GM21423 (cell line): ENCODE results near the gene PTH2R.
"Not testable (repeated sequence)": the region's sequence is repeated elsewhere in the genome, so short reads cannot be mapped to it uniquely, and the experiment has no call there.

Experiments used
- ATAC-seq: cut with Tn5 transposase; IDR thresholded peaks from one replicate; pipeline ENCODE4 v1.9.1; 2021; ENCODE audit warnings: mild to moderate bottlenecking, moderate library complexity; ENCODE audit not compliant: unreplicated experiment

Gene PTH2R

GRCh38 chr2:208485390-208485789 is 78.8 kb downstream of the PTH2R start:
- ATAC-seq: no peak

GRCh38 chr2:208488686-208489564 is 82.3 kb downstream of the PTH2R start:
- no peak for ATAC-seq

GRCh38 chr2:208489687-208490086 is 83.1 kb downstream of the PTH2R start:
- ATAC-seq: no peak

- no peak for ATAC-seq
These were observed 83.9 kb downstream of the PTH2R start for GRCh38 chr2:208490492-208490891.

- ATAC-seq: no peak
These were observed 85.0 kb downstream of the PTH2R start for GRCh38 chr2:208491641-208492040.

GRCh38 chr2:208492069-208492468 is 85.5 kb downstream of the PTH2R start:
- no peak for ATAC-seq

GRCh38 chr2:208493186-208493585 is 86.6 kb downstream of the PTH2R start:
- ATAC-seq: no peak

- ATAC-seq: no peak
These were observed 89.5 kb downstream of the PTH2R start for GRCh38 chr2:208496129-208496528.

GRCh38 chr2:208501206-208501605 is 94.6 kb downstream of the PTH2R start:
- ATAC-seq: no peak

- ATAC-seq: no peak
These were observed 95.7 kb downstream of the PTH2R start for GRCh38 chr2:208502288-208502687.

- not testable (repeated sequence) for ATAC-seq
These were observed 98.8 kb downstream of the PTH2R start for GRCh38 chr2:208505365-208505764.

GRCh38 chr2:208509586-208509985 is 103.0 kb downstream of the PTH2R start:
- no peak for ATAC-seq

GRCh38 chr2:208511016-208511415 is 104.4 kb downstream of the PTH2R start:
- ATAC-seq: no peak

GRCh38 chr2:208511573-208511972 is 105.0 kb downstream of the PTH2R start:
- no peak for ATAC-seq

- no peak for ATAC-seq
These were observed 108.5 kb downstream of the PTH2R start for GRCh38 chr2:208515099-208515498.

GRCh38 chr2:208523069-208523468 is 116.5 kb downstream of the PTH2R start:
- not testable (repeated sequence) for ATAC-seq

GRCh38 chr2:208525165-208525564 is 118.6 kb downstream of the PTH2R start:
- not testable (repeated sequence) for ATAC-seq

- no peak for ATAC-seq
These were observed 123.2 kb downstream of the PTH2R start for GRCh38 chr2:208529796-208530195.

GRCh38 chr2:208531361-208531760 is 124.8 kb downstream of the PTH2R start:
- ATAC-seq: no peak

GRCh38 chr2:208535578-208535977 is 129.0 kb downstream of the PTH2R start:
- ATAC-seq: not testable (repeated sequence)

GRCh38 chr2:208541461-208541988 is 134.9 kb downstream of the PTH2R start:
- no peak for ATAC-seq

- ATAC-seq: no peak
These were observed 135.4 kb downstream of the PTH2R start for GRCh38 chr2:208541989-208542464.
